GM12892 (cell line): ENCODE measurements around the gene E2F1.

Source experiments
- POLR2A ChIP-seq: IDR thresholded peaks from 2 replicates; pipeline ENCODE4 v1.6.1; 2011; ENCODE audit warnings: low read depth, low read length, control low read depth
- TAF1 ChIP-seq: IDR thresholded peaks from 2 replicates; pipeline ENCODE4 v1.6.1; 2011; ENCODE audit warnings: low read depth, mild to moderate bottlenecking, control low read depth, low read length, borderline replicate concordance

- no peak for TF ChIP-seq TAF1
- TF ChIP-seq POLR2A, result no peak
Observed at GRCh38 chr20:33713865-33714367, 27.7 kb upstream of the E2F1 start.
